PFSK-1 (cell line): Measurements from ENCODE around the gene ARHGAP11A.

Experiments used
- FOXP2 ChIP-seq: optimal IDR thresholded peaks from 2 replicates; pipeline ENCODE3; 2011; ENCODE audit warnings: borderline replicate concordance, control low read depth, inconsistent platforms; ENCODE audit not compliant: insufficient read depth; ENCODE audit errors: extremely low read length, extremely low read depth
- POLR2AphosphoS5 ChIP-seq: IDR thresholded peaks from 2 replicates; pipeline ENCODE4 v1.6.1; 2012; ENCODE audit warnings: low read depth, mild to moderate bottlenecking, control low read depth, low read length, moderate library complexity
- REST ChIP-seq, 2 experiments: IDR thresholded peaks; 2 replicates each; pipeline versions ENCODE4 v1.6.1 to v1.8.0; 2011 to 2012; ENCODE audit warnings: low read depth in 2 of 2, low read length in 2 of 2, control low read depth in 1 of 2, inconsistent platforms in 1 of 2, mild to moderate bottlenecking in 1 of 2, moderate library complexity in 1 of 2; ENCODE audit not compliant: insufficient read depth in 1 of 2
- SIN3A ChIP-seq: IDR thresholded peaks from 2 replicates; pipeline ENCODE4 v1.6.1; 2012; ENCODE audit warnings: mild to moderate bottlenecking, low read length, moderate library complexity, borderline replicate concordance; ENCODE audit not compliant: insufficient read depth
- TAF1 ChIP-seq: IDR thresholded peaks from 2 replicates; pipeline ENCODE4 v1.6.1; 2012; ENCODE audit warnings: low read length, control low read depth, borderline replicate concordance; ENCODE audit not compliant: insufficient read depth

ARHGAP11A gene

GRCh38 chr15:32641517-32642059 is 26.3 kb downstream of the ARHGAP11A start, which contains the start of gene SCG5:
Gene SCG5, plus strand, starts transcription at chr15:32641710. Its CDS starts 1,883 bp downstream, at chr15:32643593.
- no peak for TF ChIP-seq SIN3A
- TF ChIP-seq POLR2AphosphoS5: peak; percentile 53

GRCh38 chr15:32642667-32643435 is 27.5 kb downstream of the ARHGAP11A start:
- TF ChIP-seq FOXP2 (no peak), REST (IDR thresholded peaks at IDR 0.05; ENCODE audit: insufficient read depth in 1 of 2, low read depth in 2 of 2, low read length in 2 of 2) (no peak), TAF1 (no peak), POLR2AphosphoS5 (no peak), SIN3A (no peak)

- no peak for TF ChIP-seq REST (IDR thresholded peaks at IDR 0.05; ENCODE audit: insufficient read depth in 1 of 2, low read depth in 2 of 2, low read length in 2 of 2)
- TF ChIP-seq TAF1: no peak
- no peak for TF ChIP-seq POLR2AphosphoS5
- TF ChIP-seq FOXP2: no peak
- no peak for TF ChIP-seq SIN3A
These were observed 28.7 kb downstream of the ARHGAP11A start for GRCh38 chr15:32643907-32644445.

GRCh38 chr15:32646291-32646690 is 31.0 kb downstream of the ARHGAP11A start:
- TF ChIP-seq FOXP2 (no peak), TAF1 (no peak), SIN3A (no peak), POLR2AphosphoS5 (no peak), REST (IDR thresholded peaks at IDR 0.05; ENCODE audit: insufficient read depth in 1 of 2, low read depth in 2 of 2, low read length in 2 of 2) (no peak)

- TF ChIP-seq SIN3A (no peak), REST (IDR thresholded peaks at IDR 0.05; ENCODE audit: insufficient read depth in 1 of 2, low read depth in 2 of 2, low read length in 2 of 2) (no peak), TAF1 (no peak), FOXP2 (no peak), POLR2AphosphoS5 (no peak)
These were observed 34.0 kb downstream of the ARHGAP11A start for GRCh38 chr15:32649342-32649741.
